ENCODE measurements around the gene ERAP2.

DNA sequence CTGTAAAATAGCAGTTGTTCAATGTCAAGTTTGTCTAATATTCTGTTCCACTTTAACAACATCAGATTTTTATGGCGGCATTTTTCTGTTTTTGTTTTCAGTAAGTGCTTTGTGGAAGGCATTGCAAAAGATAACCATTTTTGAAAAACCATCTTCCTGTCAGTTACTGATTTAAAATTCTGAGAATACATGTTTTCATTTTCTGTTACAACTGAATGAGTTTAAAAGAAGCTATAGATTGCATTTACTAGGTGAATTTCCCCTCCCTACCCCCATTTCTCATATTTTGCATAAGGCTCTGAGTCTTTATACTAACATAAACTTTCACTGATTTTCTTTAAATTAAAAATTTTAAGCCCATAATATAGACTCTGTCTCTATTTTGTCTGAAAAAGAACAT lies 4.6 kb upstream of the ERAP2 start:
- TF ChIP-seq, protein P1, sequence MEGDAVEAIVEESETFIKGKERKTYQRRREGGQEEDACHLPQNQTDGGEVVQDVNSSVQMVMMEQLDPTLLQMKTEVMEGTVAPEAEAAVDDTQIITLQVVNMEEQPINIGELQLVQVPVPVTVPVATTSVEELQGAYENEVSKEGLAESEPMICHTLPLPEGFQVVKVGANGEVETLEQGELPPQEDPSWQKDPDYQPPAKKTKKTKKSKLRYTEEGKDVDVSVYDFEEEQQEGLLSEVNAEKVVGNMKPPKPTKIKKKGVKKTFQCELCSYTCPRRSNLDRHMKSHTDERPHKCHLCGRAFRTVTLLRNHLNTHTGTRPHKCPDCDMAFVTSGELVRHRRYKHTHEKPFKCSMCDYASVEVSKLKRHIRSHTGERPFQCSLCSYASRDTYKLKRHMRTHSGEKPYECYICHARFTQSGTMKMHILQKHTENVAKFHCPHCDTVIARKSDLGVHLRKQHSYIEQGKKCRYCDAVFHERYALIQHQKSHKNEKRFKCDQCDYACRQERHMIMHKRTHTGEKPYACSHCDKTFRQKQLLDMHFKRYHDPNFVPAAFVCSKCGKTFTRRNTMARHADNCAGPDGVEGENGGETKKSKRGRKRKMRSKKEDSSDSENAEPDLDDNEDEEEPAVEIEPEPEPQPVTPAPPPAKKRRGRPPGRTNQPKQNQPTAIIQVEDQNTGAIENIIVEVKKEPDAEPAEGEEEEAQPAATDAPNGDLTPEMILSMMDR (conservative IDR thresholded peaks at IDR 0.05; ENCODE audit: low read length) = no peak
- no peak for TF ChIP-seq EZH2phosphoT487 (IDR thresholded peaks at IDR 0.05; ENCODE audit: borderline replicate concordance, low read depth, low read length)
